GM21825 (cell line): ENCODE measurements around the gene SEC23A.
"Not testable (repeated sequence)": the region's sequence is repeated elsewhere in the genome, so short reads cannot be mapped to it uniquely, and the experiment has no call there.

ENCODE experiments used
- ATAC-seq: cut with Tn5 transposase; IDR thresholded peaks from one replicate; pipeline ENCODE4 v1.9.1; 2021; ENCODE audit warnings: mild to moderate bottlenecking, moderate library complexity; ENCODE audit not compliant: unreplicated experiment

Gene SEC23A

GRCh38 chr14:39034481-39035296, 68.3 kb downstream of the SEC23A start:
- ATAC-seq: no peak

DNA sequence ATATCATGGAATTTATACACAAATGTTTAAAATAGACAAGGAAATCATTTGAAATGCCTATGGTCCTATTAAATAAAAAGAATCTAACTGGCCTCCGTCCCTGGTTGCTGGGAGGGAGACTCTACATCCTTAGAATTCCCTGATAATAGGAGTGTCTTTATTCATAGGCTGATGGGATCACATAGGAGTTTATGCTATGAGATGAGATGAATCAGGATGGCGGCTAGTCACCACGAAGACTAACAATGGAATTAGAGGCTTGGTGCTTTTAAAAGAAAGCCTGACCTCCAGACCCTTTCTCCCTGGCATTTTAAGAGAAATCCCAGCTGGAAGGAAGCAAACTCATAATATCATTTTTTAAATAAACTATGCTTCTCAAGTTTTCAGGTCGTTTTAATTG, 69.7 kb downstream of the SEC23A start:
- ATAC-seq: no peak

GRCh38 chr14:39030209-39030608, 72.8 kb downstream of the SEC23A start:
- ATAC-seq: no peak

GRCh38 chr14:39029789-39030188, 73.2 kb downstream of the SEC23A start:
- ATAC-seq: no peak

DNA sequence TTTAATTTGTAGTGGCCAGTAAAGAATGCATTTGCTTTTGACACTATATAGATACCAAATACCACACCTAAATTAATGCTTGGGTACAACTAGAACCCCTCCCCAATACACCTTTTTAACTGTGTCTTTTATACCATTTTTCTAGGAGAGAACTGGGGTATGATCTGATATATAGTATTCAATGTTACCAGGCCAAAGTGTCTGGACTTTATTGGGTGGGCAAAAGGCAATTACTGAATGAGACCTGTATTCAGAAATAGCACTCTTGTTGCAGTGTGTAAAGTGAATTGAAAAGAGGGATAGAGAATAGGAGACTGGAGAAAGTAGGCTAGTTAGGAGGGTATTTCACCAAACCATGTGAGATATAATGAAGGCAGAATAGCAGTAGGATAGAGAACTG, 74.4 kb downstream of the SEC23A start:
- no peak for ATAC-seq

GRCh38 chr14:39025810-39026627, 77.0 kb downstream of the SEC23A start:
- no peak for ATAC-seq

DNA sequence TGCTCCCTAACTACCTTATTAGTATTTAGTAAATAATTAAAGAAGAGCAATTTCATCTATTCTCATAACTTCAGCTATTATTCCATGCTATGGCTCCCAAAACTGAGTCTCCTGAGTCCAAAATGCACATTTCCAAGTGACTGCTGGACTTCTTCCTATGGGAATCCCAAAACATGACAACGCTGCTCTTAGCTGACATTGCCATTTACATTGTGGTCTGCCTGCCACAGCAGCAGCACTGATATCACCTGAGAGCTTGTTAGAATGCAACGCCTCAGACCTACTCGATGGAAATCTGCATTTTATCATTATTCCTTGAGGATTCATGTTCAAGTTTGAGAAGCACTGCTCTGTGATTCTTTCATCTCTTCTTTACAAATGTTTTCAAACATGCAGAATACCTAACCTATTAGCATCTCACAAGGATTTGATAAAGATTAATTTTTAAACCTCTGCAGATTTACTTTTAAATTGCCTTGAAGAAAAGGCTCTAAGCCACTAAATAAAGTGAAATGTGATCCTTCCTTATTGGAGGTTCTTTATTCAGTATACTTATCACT, 77.7 kb downstream of the SEC23A start:
- ATAC-seq: no peak

GRCh38 chr14:39023939-39024871, 78.8 kb downstream of the SEC23A start:
- ATAC-seq: no peak

GRCh38 chr14:39017096-39018016, 85.7 kb downstream of the SEC23A start:
- not testable (repeated sequence) for ATAC-seq

DNA sequence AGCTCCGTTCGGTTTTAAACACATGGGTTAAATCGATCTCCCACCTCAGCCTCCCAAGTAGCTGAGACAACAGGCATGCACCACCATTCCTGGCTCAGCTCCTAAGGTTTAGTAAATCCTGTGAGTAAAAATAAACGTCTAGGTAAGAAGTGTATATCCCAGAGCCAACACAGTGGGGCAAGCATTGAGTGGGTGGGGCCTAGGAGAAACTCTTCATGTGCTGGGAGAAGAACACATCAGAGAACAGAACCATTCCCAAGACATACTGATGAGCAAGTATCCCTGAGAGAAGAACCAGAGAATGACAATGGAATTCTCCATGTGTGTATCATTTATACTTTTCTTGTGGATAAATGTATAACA, 86.3 kb downstream of the SEC23A start:
- no peak for ATAC-seq

DNA sequence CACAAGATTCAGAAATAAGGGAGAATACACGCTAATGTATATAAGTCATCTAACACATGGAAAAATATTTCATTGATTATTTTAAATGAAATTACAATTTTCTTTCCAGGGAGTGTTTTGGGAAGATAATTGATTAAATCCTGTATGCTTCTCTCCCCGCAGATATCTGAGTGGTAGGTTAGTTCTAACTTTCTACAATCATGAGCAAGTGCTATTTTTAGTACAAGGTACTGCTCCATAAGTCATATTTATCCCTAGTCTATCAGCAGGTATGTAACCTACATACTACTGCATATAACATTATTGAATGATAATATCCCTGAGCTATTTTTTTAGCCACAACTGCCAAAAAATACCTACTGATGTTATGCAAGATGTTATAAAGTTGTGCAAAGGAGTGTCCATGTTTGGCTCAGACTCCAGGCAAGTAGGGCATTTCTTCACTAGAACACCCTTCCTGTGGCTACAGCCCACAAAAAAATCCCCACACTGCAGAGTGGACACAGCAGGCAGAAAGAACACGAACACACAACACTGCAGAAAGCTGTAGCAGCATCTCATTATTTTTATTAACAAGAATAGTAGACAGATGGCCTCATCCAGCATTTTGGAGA, 87.0 kb downstream of the SEC23A start:
- no peak for ATAC-seq

GRCh38 chr14:39015360-39015961, 87.6 kb downstream of the SEC23A start:
- ATAC-seq: no peak

GRCh38 chr14:39014460-39014859, 88.6 kb downstream of the SEC23A start:
- ATAC-seq: no peak

DNA sequence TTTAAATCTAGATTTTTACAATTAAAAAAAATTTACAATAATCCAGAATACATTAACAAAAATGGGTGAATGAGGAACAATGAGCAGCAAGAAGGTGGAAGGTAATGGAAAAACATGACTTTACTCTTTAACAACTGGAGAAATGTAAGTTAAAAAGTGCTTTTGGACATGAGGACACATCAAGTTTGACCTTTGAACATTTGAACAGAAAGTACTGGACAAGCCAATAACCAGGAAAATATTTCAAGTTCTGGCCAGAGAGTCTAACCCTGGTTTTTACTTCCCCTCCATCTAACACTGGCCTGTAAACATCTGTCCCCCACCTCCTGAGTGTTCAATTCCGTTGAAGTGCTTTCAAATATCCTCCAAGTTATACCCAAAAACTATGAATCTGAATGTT, 94.1 kb downstream of the SEC23A start:
- ATAC-seq: not testable (repeated sequence)

DNA sequence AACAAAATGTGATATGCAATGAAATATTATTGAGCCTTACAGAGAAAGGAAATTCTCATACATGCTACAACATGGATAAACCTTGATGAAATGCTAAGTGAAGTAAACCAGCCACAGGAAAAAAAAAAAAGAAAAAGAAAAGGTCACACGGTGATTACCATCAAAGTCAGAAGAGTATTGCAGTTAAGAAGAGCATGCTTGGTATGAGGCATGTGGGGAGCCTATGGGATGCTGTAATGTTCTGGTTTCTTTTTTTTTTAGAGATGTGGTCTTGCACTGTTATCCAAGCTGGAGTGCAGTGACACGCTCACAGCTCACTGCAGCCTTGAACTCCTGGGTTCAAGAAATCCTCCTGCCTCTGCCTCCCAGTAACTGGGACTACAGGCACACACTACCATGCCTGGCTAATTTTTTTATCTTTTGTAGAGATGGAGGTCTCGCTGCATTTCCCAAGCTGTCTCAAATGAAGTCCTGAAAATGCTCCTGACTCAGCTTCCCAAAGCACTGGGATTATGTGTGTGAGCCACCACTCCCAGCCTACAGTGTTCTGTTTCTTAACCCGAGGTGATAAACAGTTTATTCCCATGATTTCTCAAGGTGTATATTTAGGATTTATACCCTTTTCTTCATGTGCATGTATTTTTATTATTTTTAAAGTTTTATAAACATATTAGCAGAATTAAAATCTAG, 96.2 kb downstream of the SEC23A start:
- no peak for ATAC-seq

GRCh38 chr14:39005044-39005880, 97.8 kb downstream of the SEC23A start:
- no peak for ATAC-seq

GRCh38 chr14:38999949-39000348, 103.1 kb downstream of the SEC23A start:
- no peak for ATAC-seq
